Renal pelvis (tissue), 4 donors: ENCODE data around the gene SIRPA. TPM values are rescaled to one million over a fixed set of nuclear protein-coding genes. Genes with fewer than 3 reads are reported as not detected.
"Not testable (repeated sequence)": the region's sequence is repeated elsewhere in the genome, so short reads cannot be mapped to it uniquely, and the experiment has no call there.

Experiments used
- DNase-seq: peaks from one replicate; pipeline ENCODE4 v3.0.0-alpha.2; 2013
- polyA plus RNA-seq, 3 donors: library from polyadenylated mRNA; unstranded; fragments of 120-200 nt; gene quantifications; one replicate each; pipeline ENCODE4 v1.2.1, GENCODE V29; 2013; ENCODE audit not compliant: insufficient read length in 3 of 3

Gene SIRPA
- polyA plus RNA-seq, 3 donors, result 28.1 to 29.9 (median 28.5) TPM

DNA sequence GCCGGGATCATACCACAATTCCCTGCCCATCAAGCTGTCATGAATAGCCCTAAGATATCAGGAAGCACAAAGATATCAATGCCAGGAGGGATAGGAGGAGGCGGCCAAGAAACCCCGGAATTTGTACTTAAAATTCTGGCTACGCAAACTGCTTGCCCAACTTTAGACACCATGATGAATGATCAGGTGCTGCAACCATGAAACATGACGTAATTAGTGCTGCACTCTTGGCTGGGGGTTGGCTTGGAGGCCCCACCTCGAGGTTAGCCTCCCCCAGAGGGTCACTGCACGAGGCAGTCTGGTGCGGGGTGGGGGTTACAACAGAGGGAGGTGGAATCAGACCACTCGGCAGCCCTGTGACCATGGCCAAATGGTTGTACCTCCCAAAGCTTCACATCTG lies 8.9 kb downstream of the SIRPA start:
- no peak for DNase-seq

GRCh38 chr20:1905009-1905408 lies 9.8 kb downstream of the SIRPA start:
- DNase-seq, result no peak

GRCh38 chr20:1905693-1906092 lies 10.5 kb downstream of the SIRPA start:
- DNase-seq, result no peak

DNA sequence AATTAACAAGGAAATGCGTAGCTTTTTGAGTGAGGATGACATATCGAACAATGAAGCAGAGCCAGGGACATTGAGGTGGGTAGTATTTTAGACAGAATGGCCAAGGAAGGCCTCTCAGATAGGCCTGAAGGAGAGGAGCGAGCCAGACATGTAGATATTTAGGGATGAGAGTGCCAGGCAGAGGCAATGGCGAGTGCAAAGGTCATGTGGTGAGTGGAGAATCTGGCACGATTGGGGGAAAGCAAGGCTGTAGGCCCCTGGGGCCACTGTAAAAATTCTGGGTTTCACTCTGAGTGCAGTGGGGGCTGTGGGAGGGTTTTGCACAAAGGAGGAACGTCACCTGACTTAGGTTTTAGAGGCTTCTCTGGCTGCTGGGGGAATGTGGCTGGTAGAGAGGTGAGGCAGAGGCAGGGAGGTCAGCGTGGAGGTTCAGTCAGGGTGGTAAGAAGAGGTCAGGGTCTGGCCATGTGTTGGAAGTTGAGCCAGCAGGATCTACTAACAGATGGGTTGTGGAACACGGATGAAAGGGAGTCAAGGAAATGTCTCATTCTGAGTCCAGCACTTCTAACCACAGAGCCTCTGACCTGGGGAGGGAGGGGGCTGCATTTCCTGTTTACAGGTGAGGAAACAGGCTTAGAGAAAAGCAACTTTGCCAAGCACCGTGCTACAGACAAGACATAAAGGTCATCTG lies 11.3 kb downstream of the SIRPA start:
- no peak for DNase-seq

GRCh38 chr20:1907586-1907985 lies 12.4 kb downstream of the SIRPA start:
- DNase-seq, result no peak

- DNase-seq, result no peak
These were observed 13.0 kb downstream of the SIRPA start for GRCh38 chr20:1908191-1908590.

- DNase-seq, result no peak
These were observed 13.9 kb downstream of the SIRPA start for GRCh38 chr20:1909097-1909496.

DNA sequence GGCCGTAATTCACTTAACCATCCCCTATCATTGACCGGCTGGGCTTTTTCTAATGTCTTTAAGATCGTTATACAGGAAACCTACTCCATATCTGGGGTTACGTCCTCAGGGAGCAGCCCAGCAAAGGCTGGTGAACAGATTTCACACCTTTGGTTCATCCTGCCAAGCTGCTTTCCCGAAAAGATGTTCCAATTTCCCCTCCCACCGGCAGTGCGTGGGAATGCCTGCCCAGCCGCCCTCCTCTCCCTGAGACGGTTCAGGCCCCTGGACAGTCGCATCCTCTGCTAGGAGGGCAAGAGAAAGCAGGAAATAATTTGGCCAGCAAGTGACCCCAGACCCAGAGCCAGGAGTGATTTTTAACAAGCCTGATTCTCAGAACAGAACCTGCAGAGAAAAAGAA lies 16.3 kb downstream of the SIRPA start:
- no peak for DNase-seq

DNA sequence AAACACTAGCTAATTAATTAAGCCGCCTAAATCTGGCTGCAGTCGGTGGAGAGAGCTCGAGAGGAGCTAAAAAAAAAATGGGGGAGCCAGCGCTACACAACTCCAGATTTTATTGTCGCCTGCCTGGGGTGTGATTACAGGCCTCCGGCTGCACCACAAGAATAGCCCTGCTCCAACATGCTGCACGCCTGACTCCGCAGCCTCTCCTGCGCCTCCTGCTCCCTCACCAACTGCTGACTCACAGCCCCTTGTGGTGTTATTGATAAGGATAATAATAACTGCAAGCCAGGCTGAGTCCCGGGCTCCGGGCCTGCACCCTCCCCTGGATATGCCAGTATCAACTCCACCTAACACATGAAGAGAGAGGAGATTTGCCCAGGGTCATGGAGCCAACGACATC lies 16.8 kb downstream of the SIRPA start:
- no peak for DNase-seq

GRCh38 chr20:1912646-1913045 lies 17.4 kb downstream of the SIRPA start:
- DNase-seq, result no peak

DNA sequence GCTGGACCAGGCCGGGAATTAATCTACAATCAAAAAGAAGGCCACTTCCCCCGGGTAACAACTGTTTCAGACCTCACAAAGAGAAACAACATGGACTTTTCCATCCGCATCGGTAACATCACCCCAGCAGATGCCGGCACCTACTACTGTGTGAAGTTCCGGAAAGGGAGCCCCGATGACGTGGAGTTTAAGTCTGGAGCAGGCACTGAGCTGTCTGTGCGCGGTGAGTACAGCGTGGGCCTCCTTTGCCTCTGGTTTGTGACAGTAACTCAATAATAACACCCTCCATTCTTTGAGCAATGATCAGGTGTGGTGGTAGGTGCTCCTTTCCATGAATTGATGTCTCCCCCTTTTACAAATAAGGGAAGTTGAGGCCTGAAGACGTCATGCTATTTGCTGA lies 20.0 kb downstream of the SIRPA start:
- not testable (repeated sequence) for DNase-seq

GRCh38 chr20:1915725-1916124 lies 20.5 kb downstream of the SIRPA start:
- DNase-seq, result no peak

GRCh38 chr20:1917786-1918185 lies 22.6 kb downstream of the SIRPA start:
- no peak for DNase-seq

GRCh38 chr20:1918491-1919165 lies 23.4 kb downstream of the SIRPA start:
- DNase-seq, result no peak

DNA sequence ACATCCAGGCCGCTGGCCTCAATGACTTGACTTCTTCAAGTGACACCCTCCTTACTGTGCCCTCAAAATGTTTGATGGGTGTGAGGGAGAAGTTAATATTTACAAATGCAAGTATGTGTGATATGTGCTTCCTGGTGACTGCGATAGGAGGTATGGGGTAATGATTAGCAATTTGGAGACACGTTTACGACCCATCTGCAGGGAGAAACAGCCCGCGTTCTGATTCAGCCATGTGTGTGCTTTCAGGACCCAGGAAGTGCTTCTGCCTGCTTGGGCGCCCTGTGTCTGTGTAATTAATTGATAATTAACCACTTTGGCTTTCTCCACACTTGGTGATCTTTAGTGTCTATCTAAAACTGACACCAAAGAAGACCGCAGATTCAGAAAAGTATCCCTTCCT lies 25.0 kb downstream of the SIRPA start:
- no peak for DNase-seq

DNA sequence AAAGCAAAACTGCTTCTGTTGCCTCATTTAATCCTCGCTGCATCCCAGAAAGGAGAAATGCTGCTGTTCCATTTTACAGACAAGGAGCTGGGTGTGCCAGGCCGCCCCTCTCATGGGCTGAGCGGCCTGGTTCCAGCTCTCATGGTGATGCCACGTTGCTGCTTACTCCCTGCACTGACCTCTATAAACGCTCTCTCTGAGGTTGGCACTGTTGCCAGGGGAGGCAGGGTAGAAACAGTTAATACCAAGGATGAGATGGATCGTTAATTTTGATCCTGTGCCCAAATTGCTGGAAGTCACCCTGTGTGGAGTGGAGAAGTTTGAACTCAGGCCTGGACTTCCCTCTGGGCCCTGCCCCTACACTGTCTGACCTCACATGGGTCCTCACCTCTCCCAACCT lies 25.6 kb downstream of the SIRPA start:
- no peak for DNase-seq

DNA sequence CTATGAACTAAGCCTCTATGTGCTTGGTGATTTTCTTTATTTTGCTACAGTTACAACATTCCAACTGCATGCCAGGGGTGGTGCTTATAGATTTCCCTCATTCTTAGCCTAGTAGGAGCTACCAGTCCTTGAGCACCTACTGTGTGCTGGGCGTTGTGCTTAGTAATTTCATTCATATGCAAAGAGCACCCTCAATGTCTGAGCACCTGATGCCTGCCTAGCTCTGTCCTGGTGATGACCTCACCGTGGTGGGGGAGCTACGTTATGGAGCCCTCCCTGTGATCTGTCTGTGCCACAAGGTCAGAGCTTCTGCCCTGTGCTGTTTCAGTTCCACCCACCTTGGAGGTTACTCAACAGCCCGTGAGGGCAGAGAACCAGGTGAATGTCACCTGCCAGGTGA lies 26.8 kb downstream of the SIRPA start:
- not testable (repeated sequence) for DNase-seq

DNA sequence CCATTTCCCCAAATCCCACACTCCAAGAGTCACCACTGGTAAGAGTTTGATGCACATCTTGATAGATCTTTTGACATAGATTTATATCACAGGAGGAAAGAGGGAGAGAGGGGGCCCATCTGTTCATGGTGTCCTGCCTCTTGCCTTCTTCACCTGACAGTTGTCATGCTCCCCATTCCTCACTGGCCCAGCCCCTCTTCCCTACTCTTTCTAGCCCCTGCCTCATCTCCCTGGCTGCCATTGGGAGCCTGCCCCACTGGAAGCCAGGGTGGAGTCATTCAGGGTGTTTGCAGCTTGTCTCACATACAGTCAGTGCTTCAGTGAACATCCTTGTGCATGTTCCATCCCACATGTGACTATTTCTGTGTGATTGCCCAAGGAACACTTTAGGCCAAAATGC lies 27.6 kb downstream of the SIRPA start:
- DNase-seq, result no peak

GRCh38 chr20:1924910-1925861 lies 30.0 kb downstream of the SIRPA start:
- no peak for DNase-seq

DNA sequence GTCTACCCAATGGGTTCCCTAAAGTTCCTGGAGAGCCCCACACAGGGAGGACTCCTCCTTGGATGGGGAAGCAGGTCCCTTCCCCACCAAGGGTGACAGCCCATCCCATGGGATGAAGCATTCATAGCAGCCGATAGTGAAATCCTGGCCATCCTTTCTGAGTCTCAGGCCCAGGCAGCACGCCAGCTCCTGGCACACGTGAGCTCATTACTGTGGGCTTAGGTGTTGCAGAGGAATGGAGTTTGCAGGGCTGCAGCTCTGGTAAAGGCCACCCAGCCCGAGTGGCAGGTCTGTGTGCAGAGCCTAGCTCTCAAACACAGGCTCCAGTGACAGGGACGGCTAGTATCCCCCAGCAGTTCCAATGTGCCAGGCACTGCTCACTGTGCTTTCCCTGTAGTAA lies 31.0 kb downstream of the SIRPA start:
- no peak for DNase-seq

DNA sequence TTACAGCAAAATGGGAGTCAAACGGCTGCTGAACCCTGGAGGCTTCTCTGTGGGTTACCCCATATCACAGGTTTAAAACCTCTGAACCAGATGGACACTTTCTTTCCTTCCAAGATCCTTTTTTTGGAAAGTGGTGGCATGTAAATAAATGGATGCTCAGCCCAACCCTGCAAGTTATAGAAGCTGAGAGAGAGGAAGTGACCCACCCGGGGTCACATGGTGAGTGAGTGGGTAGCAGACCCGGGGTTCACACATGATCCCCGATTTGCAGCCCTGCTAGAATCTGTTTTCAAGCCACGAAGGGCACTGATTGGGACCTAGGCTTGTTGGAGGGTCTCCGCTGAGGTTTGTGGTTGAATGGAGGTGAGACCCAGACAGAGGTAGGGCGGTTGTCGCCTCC lies 32.0 kb downstream of the SIRPA start:
- DNase-seq, result no peak

DNA sequence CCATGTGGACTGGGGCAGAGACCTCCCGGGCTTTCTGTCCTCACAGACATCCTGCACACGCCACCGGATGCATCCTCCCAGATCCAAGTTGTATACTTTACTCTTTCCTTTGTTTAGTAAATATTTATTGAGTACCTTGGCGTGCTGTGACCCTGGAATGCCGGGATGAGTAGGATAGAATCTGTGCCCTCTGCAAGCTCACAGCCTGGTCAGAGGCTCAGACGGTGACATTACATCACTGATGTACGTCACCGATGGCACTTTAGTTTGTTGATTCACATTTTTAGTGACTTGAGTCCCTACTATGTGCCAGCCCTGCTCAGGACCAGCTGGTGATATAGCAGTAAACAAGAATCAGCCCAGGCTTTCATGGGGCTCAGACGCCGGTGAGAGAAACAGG lies 32.9 kb downstream of the SIRPA start:
- DNase-seq, result no peak

DNA sequence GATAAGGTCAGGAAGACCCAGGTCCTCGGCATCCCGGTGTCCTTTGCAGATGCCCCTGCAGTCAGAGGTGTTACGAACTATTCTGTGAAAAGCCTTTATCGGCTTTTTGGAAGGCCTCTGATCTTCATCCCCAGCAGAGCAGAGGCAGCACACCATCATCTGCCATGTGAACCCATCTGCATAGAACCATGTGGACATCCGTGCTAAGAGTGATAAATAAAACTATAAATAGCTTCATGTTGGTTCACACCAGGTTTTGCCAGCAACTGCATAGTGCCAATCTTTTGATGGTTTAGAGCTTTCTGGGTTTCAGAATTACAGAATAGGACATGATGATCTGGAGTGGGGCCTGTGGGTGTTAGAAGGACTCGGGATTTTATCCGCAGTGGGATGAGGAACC lies 33.6 kb downstream of the SIRPA start:
- no peak for DNase-seq
